ENCODE results near the gene SORCS2.

The SORCS2 gene

DNA sequence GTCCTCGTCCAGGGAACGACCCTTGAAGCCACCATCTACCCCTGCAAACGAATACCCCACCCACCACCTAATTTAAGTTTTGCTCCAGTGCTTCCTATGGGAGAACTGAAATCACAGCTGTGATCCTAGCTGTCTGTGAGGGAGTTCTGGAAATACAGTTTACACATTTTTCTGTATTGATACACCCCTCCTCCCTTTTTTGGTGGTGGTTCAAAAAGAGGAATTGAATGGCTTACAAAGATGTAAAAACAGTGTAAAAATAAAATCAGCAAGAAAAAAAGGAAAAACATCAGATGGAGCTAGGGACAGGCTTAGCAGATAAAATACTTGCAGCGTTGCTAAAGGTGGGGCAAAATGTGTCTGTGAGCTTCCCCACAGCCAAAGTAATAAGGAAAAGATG is 86.6 kb downstream of the SORCS2 start:
- no peak overlapping the region for H3K4me3 ChIP-seq (ENCODE audit: control insufficient read depth, low read depth, low read length)
- DNase-seq (ENCODE audit: low read depth): no peak
- TF ChIP-seq, protein P1, sequence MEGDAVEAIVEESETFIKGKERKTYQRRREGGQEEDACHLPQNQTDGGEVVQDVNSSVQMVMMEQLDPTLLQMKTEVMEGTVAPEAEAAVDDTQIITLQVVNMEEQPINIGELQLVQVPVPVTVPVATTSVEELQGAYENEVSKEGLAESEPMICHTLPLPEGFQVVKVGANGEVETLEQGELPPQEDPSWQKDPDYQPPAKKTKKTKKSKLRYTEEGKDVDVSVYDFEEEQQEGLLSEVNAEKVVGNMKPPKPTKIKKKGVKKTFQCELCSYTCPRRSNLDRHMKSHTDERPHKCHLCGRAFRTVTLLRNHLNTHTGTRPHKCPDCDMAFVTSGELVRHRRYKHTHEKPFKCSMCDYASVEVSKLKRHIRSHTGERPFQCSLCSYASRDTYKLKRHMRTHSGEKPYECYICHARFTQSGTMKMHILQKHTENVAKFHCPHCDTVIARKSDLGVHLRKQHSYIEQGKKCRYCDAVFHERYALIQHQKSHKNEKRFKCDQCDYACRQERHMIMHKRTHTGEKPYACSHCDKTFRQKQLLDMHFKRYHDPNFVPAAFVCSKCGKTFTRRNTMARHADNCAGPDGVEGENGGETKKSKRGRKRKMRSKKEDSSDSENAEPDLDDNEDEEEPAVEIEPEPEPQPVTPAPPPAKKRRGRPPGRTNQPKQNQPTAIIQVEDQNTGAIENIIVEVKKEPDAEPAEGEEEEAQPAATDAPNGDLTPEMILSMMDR (IDR thresholded peaks at IDR 0.05; ENCODE audit: control insufficient read depth, insufficient read depth, low read depth, low read length, missing control alignments): no peak

DNA sequence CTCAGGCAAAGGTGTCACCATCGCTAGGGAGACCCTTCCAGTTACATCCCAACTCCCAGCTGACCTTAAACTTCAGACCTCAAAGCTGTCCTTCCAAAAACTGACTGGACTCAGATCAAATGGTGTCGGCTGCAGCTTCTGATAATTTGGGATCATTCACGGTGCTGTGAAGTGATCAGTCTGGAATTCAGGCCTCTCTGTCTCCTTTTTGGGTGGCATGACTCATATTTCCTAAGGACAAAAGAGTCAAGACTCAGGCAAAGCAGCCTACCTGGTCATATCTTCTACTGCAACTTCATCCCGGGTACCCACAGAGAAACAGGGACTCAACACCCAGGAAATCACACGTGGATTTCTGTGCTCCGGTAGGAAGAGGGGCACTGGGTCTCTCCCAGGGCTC is 87.6 kb downstream of the SORCS2 start:
- H3K4me3 ChIP-seq (ENCODE audit: control insufficient read depth, low read depth, low read length): no peak overlapping the region
- TF ChIP-seq, protein P1 (IDR thresholded peaks at IDR 0.05; ENCODE audit: control insufficient read depth, insufficient read depth, low read depth, low read length, missing control alignments): no peak
- DNase-seq (ENCODE audit: low read depth): no peak

DNA sequence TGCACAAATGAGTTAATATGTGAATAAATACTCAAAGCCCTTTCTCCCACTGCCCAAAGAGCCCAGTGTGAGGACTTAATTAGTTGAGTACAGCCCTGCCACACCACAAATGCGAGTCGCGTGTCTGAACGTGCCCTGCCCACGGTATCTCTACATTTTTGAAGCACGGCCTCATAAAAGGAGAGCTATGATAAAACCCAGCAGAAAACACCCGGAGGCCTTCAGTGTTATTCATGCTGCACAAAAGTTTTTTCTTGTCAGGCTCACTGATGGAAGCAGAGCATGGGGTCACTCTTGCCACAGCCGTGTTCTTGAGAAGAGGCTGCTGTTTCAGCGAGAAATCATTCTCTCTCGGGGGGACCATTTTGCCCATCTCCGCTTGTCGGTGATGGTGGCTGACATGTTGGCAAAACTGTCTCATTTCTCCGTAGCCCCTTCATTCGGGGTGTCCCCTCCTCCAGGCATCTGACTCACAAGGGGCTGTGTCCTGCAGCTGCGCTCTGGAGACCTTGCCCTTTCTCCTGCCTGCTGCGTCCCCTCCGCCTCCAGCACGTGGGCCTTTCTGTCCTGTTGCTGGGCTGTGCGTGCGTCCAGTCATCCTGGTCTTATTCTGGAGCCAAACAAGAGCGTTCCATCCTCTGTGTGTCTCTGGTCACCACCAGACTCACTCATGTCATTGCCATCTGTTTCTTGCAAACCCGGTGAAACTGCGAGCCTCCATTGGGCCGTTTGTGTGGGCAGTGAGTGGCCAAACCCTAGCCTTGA is 88.8 kb downstream of the SORCS2 start:
- TF ChIP-seq, protein P1 (IDR thresholded peaks at IDR 0.05; ENCODE audit: control insufficient read depth, insufficient read depth, low read depth, low read length, missing control alignments): no peak
- DNase-seq (ENCODE audit: low read depth): peak; percentile 24
- no peak overlapping the region for H3K4me3 ChIP-seq (ENCODE audit: control insufficient read depth, low read depth, low read length)

- TF ChIP-seq, protein P1 (IDR thresholded peaks at IDR 0.05; ENCODE audit: control insufficient read depth, insufficient read depth, low read depth, low read length, missing control alignments): no peak
- no peak for DNase-seq (ENCODE audit: low read depth)
- H3K4me3 ChIP-seq (ENCODE audit: control insufficient read depth, low read depth, low read length): no peak overlapping the region
Measured at GRCh38 chr4:7281691-7282665, 89.6 kb downstream of the SORCS2 start.

GRCh38 chr4:7282786-7283440 is 90.6 kb downstream of the SORCS2 start:
- TF ChIP-seq, protein P1 (IDR thresholded peaks at IDR 0.05; ENCODE audit: control insufficient read depth, insufficient read depth, low read depth, low read length, missing control alignments): no peak
- DNase-seq (ENCODE audit: low read depth): no peak
- H3K4me3 ChIP-seq (ENCODE audit: control insufficient read depth, low read depth, low read length): no peak overlapping the region
